HCT116 (cell line): ENCODE measurements around the gene STK25. TPM values are rescaled to one million over a fixed set of nuclear protein-coding genes. Genes with fewer than 3 reads are reported as not detected.

Source experiments
- ATAC-seq: fragments of 200-7000 bp; cut with Tn5 transposase; 2 replicates; pipeline ENCODE4 v1.9.1; 2020; ENCODE audit warnings: mild to moderate bottlenecking, moderate library complexity
- BruUV-seq: library from RNA; stranded (reverse); fragments of 400-500 nt; replicated peaks from 2 replicates; lab custom pipeline; 2021; lab: Mats Ljungman, UMichigan
- CTCF ChIA-PET: fragments of 300-600 bp; sonication (Branson Sonifier 250); formaldehyde crosslinking; loops from one replicate; lab custom pipeline; 2021; ENCODE audit warnings: antibody characterized with exemption; lab: Charles Lee
- POLR2A ChIA-PET: fragments of 300-600, 350-600 bp; sonication (Branson Sonifier 250); formaldehyde crosslinking; loops from one replicate; lab custom pipeline; 2021; ENCODE audit warnings: antibody characterized with exemption; lab: Charles Lee
- RAD21 ChIA-PET, 2 experiments: fragments of 300-600 bp; sonication (Branson Sonifier 250); formaldehyde crosslinking; loops; one replicate each; lab custom pipeline; 2023; ENCODE audit warnings: low total read pairs in 2 of 2; ENCODE audit not compliant: uncharacterized antibody in 2 of 2, unreplicated experiment in 2 of 2, low non-redundant PET in 1 of 2; lab: Charles Lee
- DNase-seq: peaks from one replicate; pipeline ENCODE4 v3.0.0-alpha.2; 2010; ENCODE audit warnings: low read depth, low spot score
- H2AFZ ChIP-seq: fragments of 200-600 bp; shearing (Covaris generic), sonication (generic); 2 replicates; pipeline ENCODE4 v1.6.1; 2017; ENCODE audit warnings: low read depth, mixed run types, mixed read lengths, antibody characterized with exemption, low read length; ENCODE audit not compliant: poor library complexity, severe bottlenecking
- H3K27ac ChIP-seq: 2 replicates; pipeline ENCODE4 v1.5.1; 2012; ENCODE audit warnings: low read depth, low read length
- H3K27me3 ChIP-seq: fragments of 200-600 bp; sonication (generic); 2 replicates; pipeline ENCODE4 v1.6.1; 2016; ENCODE audit warnings: mixed run types, low read length, mixed read lengths; ENCODE audit not compliant: insufficient read depth
- H3K36me3 ChIP-seq, 2 experiments: fragments of 200-500 bp in 1 of 2; fragments of 200-600 bp in 1 of 2; sonication (Bioruptor generic) in 1 of 2; sonication (generic) in 1 of 2; 2 replicates each; pipeline versions ENCODE4 v1.5.1 to v1.6.1; 2014 to 2016; ENCODE audit warnings: low read length in 2 of 2, inconsistent platforms in 1 of 2, mixed read lengths in 1 of 2, mixed run types in 1 of 2; ENCODE audit not compliant: insufficient read depth in 2 of 2, control insufficient read depth in 1 of 2
- H3K4me1 ChIP-seq, 2 experiments: fragments of 200-600 bp in 1 of 2; sonication (generic) in 1 of 2; 2 replicates each; pipeline versions ENCODE4 v1.5.1 to v1.6.1; 2012 to 2017; ENCODE audit warnings: low read length in 2 of 2, inconsistent platforms in 1 of 2, mild to moderate bottlenecking in 1 of 2, mixed read lengths in 1 of 2, mixed run types in 1 of 2, moderate library complexity in 1 of 2; ENCODE audit not compliant: insufficient read depth in 2 of 2, control insufficient read depth in 1 of 2
- H3K4me2 ChIP-seq: fragments of 200-600 bp; sonication (generic); 2 replicates; pipeline ENCODE4 v1.6.1; 2017; ENCODE audit warnings: mixed run types, low read length, mixed read lengths
- H3K4me3 ChIP-seq, 2 experiments: fragments of 200-600 bp in 1 of 2; sonication (generic) in 1 of 2; replicated peaks in 1 of 2; 2 replicates each; pipeline ENCODE4 v1.5.1; 2011 to 2016; ENCODE audit warnings: low read length in 2 of 2, control low read depth in 1 of 2, low read depth in 1 of 2, mild to moderate bottlenecking in 1 of 2, mixed read lengths in 1 of 2, mixed run types in 1 of 2
- H3K79me2 ChIP-seq: fragments of 200-600 bp; sonication (generic); 2 replicates; pipeline ENCODE4 v1.6.1; 2017; ENCODE audit warnings: mild to moderate bottlenecking, mixed run types, low read length, moderate library complexity, mixed read lengths; ENCODE audit not compliant: insufficient read depth
- H3K9ac ChIP-seq: fragments of 200-600 bp; sonication (generic); 2 replicates; pipeline ENCODE4 v1.6.1; 2016; ENCODE audit warnings: low read length, mixed read lengths
- H3K9me2 ChIP-seq: fragments of 200-600 bp; sonication (generic), shearing (Covaris generic); 2 replicates; pipeline ENCODE4 v1.6.1; 2017; ENCODE audit warnings: mixed run types, mild to moderate bottlenecking, moderate library complexity; ENCODE audit not compliant: insufficient read depth
- H3K9me3 ChIP-seq, 2 experiments: fragments of 200-500 bp in 1 of 2; fragments of 200-600 bp in 1 of 2; sonication (Bioruptor generic) in 1 of 2; sonication (generic) in 1 of 2; 2 replicates each; pipeline ENCODE4 v1.6.1; 2014 to 2017; ENCODE audit warnings: low read length in 2 of 2, mixed read lengths in 2 of 2, inconsistent platforms in 1 of 2, low read depth in 1 of 2, mild to moderate bottlenecking in 1 of 2, mixed run types in 1 of 2, moderate library complexity in 1 of 2; ENCODE audit not compliant: control insufficient read depth in 1 of 2, insufficient read depth in 1 of 2
- H4K20me1 ChIP-seq: fragments of 200-600 bp; sonication (generic), shearing (Covaris generic); 2 replicates; pipeline ENCODE4 v1.6.1; 2017; ENCODE audit warnings: mixed run types, mild to moderate bottlenecking, moderate library complexity; ENCODE audit not compliant: insufficient read depth
- CEBPB ChIP-seq: IDR thresholded peaks from 2 replicates; pipeline ENCODE4 v1.6.1; 2012; ENCODE audit warnings: low read depth
- EGR1 ChIP-seq: IDR thresholded peaks from 2 replicates; pipeline ENCODE4 v1.6.1; 2012; ENCODE audit warnings: low read depth
- FOSL1 ChIP-seq: IDR thresholded peaks from 2 replicates; pipeline ENCODE4 v1.6.1; 2012; ENCODE audit warnings: low read depth
- JUND ChIP-seq: IDR thresholded peaks from 2 replicates; pipeline ENCODE4 v1.6.1; 2012
- POLR2A ChIP-seq: IDR thresholded peaks from 2 replicates; pipeline ENCODE4 v1.7.0; 2011; ENCODE audit warnings: borderline replicate concordance; ENCODE audit not compliant: insufficient read depth, insufficient read length; ENCODE audit errors: extremely low read depth
- POLR2AphosphoS5 ChIP-seq: IDR thresholded peaks from 2 replicates; pipeline ENCODE4 v1.6.1; 2011; ENCODE audit warnings: mild to moderate bottlenecking, low read depth, low read length, moderate library complexity
- SP1 ChIP-seq: IDR thresholded peaks from 2 replicates; pipeline ENCODE4 v1.6.1; 2012; ENCODE audit warnings: low read depth
- intact Hi-C: fragments of 100-400 bp; cut with micrococcal nuclease; formaldehyde crosslinking; loops from 2 replicates; pipeline ENCODE4 v1.10.0; 2022
- total RNA-seq: library from RNA; stranded (reverse); gene quantifications from one replicate; pipeline ENCODE4 v1.2.1, GENCODE V29; 2021; ENCODE audit not compliant: unreplicated experiment
- TF ChIP-seq, protein P1 (sequence below), 3 experiments: fragments of 200-600 bp in 1 of 3; sonication (generic) in 1 of 3; IDR thresholded peaks in 2 of 3; conservative IDR thresholded peaks in 1 of 3; 2 replicates each; pipeline ENCODE4 v1.5.1; 2012 to 2017; ENCODE audit warnings: low read depth in 2 of 3, low read length in 2 of 3, antibody characterized with exemption in 1 of 3, borderline replicate concordance in 1 of 3, control low read depth in 1 of 3, mild to moderate bottlenecking in 1 of 3, mixed read lengths in 1 of 3, mixed run types in 1 of 3, moderate library complexity in 1 of 3; ENCODE audit not compliant: insufficient read depth in 1 of 3

The STK25 gene
- total RNA-seq, 1 experiment from 2014 or later = 160 TPM

GRCh38 chr2:241503776-241504392 is 4.5 kb downstream of the STK25 start:
- no TSS peak for BruUV-seq
- peaks cover 68% of the 10 kb centered on the region for H3K79me2 ChIP-seq
- H3K9me2 ChIP-seq = no peaks in the 10 kb centered on the region
- no peak for DNase-seq
- ChIA-PET RAD21 (no interaction called here), POLR2A (no interaction called here), CTCF (no interaction called here)
- H3K27ac ChIP-seq = no peak overlapping the region
- no peak overlapping the region for H3K9ac ChIP-seq
- no peak overlapping the region for H2AFZ ChIP-seq
- peaks cover 8 to 19% of the 10 kb centered on the region in 2 experiments for H3K4me1 ChIP-seq
- ATAC-seq = no peak
- no peak overlapping the region for H3K4me3 ChIP-seq
- no peaks in the 10 kb centered on the region for H4K20me1 ChIP-seq
- H3K9me3 ChIP-seq = no peaks in the 10 kb centered on the region
- H3K27me3 ChIP-seq = no peaks in the 10 kb centered on the region
- intact Hi-C loops = no loop called here
- no peak overlapping the region for H3K4me2 ChIP-seq
- H3K36me3 ChIP-seq = peaks cover 0 to 8% of the 10 kb centered on the region in 2 experiments; a peak in 2 of 4 replicates
- TF ChIP-seq FOSL1 = no peak
- TF ChIP-seq POLR2A = no peak
- no peak for TF ChIP-seq POLR2AphosphoS5
- TF ChIP-seq SP1 = no peak
- TF ChIP-seq, protein P1, sequence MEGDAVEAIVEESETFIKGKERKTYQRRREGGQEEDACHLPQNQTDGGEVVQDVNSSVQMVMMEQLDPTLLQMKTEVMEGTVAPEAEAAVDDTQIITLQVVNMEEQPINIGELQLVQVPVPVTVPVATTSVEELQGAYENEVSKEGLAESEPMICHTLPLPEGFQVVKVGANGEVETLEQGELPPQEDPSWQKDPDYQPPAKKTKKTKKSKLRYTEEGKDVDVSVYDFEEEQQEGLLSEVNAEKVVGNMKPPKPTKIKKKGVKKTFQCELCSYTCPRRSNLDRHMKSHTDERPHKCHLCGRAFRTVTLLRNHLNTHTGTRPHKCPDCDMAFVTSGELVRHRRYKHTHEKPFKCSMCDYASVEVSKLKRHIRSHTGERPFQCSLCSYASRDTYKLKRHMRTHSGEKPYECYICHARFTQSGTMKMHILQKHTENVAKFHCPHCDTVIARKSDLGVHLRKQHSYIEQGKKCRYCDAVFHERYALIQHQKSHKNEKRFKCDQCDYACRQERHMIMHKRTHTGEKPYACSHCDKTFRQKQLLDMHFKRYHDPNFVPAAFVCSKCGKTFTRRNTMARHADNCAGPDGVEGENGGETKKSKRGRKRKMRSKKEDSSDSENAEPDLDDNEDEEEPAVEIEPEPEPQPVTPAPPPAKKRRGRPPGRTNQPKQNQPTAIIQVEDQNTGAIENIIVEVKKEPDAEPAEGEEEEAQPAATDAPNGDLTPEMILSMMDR (IDR thresholded peaks at IDR 0.05 in 2 of 3, conservative IDR thresholded peaks at IDR 0.05 in 1 of 3; ENCODE audit: borderline replicate concordance in 1 of 3, insufficient read depth in 1 of 3, low read depth in 2 of 3, low read length in 2 of 3) = no peak

DNA sequence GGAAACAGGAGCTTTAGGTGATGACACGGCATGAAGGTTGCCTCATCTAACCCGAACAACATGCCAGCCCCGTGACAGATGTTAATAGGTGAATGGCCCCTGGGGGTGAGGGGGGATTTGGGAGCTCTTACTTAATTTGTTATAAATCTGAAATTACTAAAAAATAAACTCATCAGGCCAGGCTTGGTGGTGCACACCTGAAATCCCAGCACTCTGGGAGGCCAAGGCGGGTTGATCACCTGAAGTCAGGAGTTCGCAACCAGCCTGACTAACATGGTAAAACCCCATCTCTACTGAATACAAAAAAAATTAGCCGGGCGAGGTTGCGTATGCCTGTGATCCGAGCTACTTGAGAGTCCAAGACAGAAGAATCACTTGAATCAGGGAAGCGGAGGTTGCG is 6.1 kb downstream of the STK25 start:
- Histone ChIP-seq H3K79me2 (peaks cover 60% of the 10 kb centered on the region), H3K9me2 (no peaks in the 10 kb centered on the region), H3K9ac (no peak overlapping the region), H2AFZ (no peak overlapping the region), H3K36me3 (peaks cover 6 to 13% of the 10 kb centered on the region in 2 experiments; a peak in 2 of 4 replicates), H3K27me3 (no peaks in the 10 kb centered on the region), H4K20me1 (no peaks in the 10 kb centered on the region), H3K4me2 (no peak overlapping the region), H3K4me1 (peaks cover 7 to 13% of the 10 kb centered on the region in 2 experiments; a peak in 3 of 4 replicates), H3K9me3 (no peaks in the 10 kb centered on the region), H3K4me3 (no peak overlapping the region), H3K27ac (no peak overlapping the region)
- ChIA-PET POLR2A (no interaction called here), CTCF (no interaction called here), RAD21 (no interaction called here)
- no peak for DNase-seq
- intact Hi-C loops = no loop called here
- TF ChIP-seq JUND = no peak
- TF ChIP-seq EGR1 = no peak
- no peak for TF ChIP-seq CEBPB
- no peak for ATAC-seq
- BruUV-seq = no TSS peak
